Fibroblast of pulmonary artery (primary cell): ENCODE measurements around the gene ST6GALNAC4.

Source experiments
- DNase-seq: peaks from one replicate; pipeline ENCODE4 v3.0.0-alpha.2; 2010; ENCODE audit warnings: low read depth
- H3K4me3 ChIP-seq: replicated peaks from 2 replicates; pipeline ENCODE4 v1.5.1; 2011; ENCODE audit warnings: low read depth, mild to moderate bottlenecking, control low read depth, low read length, moderate library complexity
- TF ChIP-seq, protein P1 (sequence below): IDR thresholded peaks from 2 replicates; pipeline ENCODE4 v1.5.1; 2011; ENCODE audit warnings: mild to moderate bottlenecking, control low read depth, low read length, inconsistent platforms; ENCODE audit errors: missing control alignments

The ST6GALNAC4 gene

DNA sequence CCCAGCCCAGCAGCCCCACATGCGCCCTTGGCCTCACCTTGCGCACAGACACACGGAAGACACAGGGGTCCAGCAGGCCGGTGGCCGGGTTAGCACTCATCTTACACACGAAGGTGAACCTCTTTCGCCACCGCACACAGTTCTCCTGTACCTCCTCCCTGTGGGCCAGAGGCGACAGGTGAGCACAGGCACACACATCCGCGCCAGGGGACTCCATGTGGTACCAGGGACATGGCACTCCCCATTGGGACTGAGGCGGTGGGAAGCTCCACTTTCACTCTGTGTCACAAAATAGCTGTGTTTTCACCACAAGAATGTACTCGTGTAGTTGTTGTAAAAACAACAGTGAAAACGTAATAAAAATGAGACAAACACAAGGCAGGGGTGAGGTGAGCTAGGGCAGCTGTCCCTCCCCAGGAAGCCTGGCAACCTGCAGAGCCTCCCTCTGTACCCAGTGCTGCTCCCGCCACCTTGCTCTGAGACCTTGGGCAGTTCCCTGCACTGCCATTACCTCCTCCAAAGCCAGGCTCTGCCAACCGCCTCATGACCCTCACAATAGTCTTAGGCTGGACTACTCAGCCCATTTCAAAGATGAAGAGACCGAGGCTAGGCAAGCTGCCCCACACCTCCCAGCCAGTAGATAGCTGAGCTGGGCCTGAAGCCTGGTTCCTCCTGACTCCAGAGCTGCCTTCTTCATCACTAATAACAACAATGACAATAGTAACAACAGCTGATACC, 37.1 kb upstream of the ST6GALNAC4 start:
- TF ChIP-seq, protein P1, sequence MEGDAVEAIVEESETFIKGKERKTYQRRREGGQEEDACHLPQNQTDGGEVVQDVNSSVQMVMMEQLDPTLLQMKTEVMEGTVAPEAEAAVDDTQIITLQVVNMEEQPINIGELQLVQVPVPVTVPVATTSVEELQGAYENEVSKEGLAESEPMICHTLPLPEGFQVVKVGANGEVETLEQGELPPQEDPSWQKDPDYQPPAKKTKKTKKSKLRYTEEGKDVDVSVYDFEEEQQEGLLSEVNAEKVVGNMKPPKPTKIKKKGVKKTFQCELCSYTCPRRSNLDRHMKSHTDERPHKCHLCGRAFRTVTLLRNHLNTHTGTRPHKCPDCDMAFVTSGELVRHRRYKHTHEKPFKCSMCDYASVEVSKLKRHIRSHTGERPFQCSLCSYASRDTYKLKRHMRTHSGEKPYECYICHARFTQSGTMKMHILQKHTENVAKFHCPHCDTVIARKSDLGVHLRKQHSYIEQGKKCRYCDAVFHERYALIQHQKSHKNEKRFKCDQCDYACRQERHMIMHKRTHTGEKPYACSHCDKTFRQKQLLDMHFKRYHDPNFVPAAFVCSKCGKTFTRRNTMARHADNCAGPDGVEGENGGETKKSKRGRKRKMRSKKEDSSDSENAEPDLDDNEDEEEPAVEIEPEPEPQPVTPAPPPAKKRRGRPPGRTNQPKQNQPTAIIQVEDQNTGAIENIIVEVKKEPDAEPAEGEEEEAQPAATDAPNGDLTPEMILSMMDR: no peak
- no peak for DNase-seq
- H3K4me3 ChIP-seq: no peak overlapping the region

DNA sequence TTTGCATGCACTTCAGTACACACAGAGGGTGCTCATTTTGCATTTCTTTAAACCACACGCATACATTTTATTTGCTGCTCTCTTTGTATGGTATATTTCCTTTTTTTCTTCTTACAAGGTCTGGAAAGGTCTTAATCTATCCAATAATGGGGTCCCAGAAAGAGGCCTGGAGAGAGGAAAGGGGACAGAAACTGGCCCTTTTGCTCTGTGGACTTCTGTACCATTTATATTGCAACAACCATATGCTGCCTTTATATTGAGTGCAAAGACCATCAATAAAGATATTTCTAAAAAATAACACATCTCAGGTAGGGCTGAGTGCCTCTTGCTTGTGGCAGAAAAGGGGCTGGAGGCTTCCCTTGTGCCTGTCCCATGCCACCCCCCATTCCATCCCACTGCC, 36.3 kb upstream of the ST6GALNAC4 start:
- TF ChIP-seq, protein P1: no peak
- no peak for DNase-seq
- H3K4me3 ChIP-seq: no peak overlapping the region

DNA sequence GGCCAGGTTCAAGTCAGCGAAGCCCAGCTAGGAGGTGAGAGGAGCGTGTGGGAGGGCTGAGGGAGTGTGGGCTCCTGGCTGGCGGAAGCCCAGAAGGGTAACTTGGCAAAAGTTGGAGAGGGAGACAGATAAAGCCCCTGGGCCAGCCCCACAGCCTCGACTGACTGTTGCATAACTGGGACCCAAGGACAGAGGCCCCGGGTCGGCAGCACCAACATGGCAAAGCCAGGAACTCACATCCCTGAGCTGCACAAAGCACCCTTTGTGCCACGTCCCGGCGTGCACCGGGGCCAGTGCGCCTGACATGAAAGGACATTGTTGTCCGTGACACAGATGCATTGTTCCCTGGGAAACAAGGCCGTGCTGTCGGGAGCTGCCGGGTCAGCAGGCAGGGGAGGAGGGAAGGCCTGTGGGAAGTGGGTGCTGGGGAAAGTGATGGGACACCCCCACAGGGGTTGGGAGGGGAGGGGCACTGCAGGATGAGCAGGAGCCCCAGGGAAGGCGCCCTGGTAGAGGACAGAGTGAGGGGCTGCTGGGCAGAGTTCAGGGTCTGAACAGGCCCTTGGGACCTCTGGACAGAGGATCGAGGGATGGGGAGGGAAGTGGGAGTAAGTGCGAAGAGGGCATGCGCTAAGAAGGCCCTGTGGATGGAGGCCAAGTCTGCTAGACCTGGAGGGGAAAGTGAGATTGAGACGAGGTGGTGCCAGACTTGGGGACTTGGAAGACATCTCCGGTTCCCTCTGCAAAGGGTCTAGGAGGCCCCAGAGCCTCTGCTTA, 33.9 kb upstream of the ST6GALNAC4 start:
- TF ChIP-seq, protein P1: no peak
- no peak overlapping the region for H3K4me3 ChIP-seq
- DNase-seq: no peak

DNA sequence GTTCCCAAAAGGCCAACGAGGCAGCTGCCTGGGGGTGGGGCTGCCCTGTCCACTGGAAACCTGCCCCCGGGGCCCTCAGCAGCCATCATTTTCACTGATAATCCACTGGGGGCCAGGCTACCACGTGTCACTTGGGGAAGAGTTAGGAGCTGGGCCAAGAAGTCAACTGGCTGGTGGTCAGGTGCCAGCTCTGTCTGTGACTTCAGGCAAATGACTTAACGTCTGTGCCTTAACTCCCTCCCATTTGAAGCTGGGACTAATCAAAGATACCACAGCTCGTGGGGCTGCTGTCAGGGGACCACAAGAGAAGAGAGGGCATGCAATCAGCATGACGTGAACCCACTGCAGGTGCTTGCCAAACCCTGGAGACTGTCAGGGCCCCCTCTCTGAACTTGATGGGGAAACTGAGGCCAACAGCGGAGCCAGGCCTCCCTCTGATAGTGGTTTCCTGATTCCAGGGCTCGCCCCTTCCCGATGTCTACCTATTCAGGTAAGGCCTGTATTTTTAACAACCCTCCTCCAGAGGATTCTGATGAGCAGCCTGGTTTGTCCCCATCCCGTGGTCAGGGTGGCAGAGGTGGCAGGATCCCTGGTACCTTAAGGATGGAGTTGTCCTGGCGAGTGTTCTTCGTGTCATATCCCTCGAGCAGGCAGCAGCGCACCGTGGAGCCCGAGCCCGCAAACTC, 33.1 kb upstream of the ST6GALNAC4 start:
- TF ChIP-seq, protein P1: no peak
- DNase-seq: no peak

DNA sequence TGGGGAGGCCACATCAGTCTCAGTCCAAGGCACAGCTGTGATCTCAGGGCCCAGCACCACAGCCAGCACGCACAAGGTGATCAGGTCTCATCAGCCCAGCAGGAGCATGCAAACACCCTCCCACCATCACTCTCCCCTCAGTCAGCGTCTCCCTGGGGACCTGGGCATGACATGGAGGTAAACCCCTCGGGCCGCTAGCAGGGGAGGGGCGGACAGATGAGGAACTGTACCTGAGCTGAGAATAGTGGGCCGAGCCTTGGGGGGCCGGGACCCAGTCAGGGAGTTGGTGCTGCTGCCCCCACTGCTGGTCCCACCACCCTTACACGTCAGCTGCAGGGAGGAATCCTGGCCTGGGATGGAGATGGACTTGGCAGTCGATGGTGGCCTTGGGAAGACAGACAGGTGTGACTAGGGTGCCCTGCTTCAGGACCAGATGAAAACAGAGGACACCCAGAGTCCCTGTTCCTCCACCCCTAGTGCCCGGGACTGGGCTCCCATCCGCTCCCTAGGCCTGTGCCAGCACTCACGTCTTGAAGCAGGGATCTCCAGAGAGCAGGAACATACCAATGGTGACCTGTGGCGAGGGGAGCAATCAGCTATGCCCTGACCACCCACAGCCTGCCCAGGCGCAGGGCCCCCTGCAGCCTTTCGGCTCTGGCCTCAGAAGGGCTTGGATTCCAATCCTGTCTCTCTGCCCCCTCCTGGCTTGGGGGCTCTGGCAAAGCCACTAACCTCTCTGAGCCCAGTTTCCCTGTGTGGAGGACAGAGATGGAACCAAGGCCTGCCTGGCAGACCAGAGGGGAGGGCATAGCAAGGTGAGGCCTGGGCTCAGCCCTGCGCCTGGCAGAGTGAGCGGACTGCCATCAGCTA, 31.2 kb upstream of the ST6GALNAC4 start:
- TF ChIP-seq, protein P1: no peak
- H3K4me3 ChIP-seq: no peak overlapping the region
- no peak for DNase-seq

More for the DNA sequence above, 33.1 kb upstream of the ST6GALNAC4 start:
- H3K4me3 ChIP-seq: no peak overlapping the region

DNA sequence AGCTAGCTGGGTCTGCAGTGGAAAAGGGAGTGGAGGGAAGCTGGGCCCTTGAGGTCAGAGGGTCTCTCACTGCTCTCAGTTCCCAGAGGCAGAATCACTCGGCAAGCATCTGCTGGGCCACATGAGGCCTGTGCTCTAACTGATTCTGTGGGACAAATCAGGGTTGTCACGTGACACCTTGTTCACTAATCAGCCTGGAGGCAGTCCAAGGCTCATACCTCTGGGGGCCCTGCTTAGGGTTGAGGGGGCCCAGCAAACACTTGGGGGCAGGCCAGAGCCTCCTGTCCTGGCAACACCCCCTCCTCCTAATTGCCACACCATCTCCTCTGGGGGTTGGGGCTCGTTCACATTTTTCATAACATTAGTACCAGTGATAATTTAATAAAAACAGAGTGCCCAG, 29.9 kb upstream of the ST6GALNAC4 start:
- no peak for DNase-seq
- TF ChIP-seq, protein P1: no peak
- H3K4me3 ChIP-seq: no peak overlapping the region
